Lung (tissue), 12 donors: Measurements from ENCODE around the gene TNK2. TPM values are rescaled to one million over a fixed set of nuclear protein-coding genes. Genes with fewer than 3 reads are reported as not detected.
"Not testable (repeated sequence)": the region's sequence is repeated elsewhere in the genome, so short reads cannot be mapped to it uniquely, and the experiment has no call there.

Experiments used
- ATAC-seq: fragments of 200-7000 bp; cut with Tn5 transposase; one replicate; pipeline ENCODE4 v1.9.1; 2020; ENCODE audit warnings: moderate number of reproducible peaks; ENCODE audit not compliant: insufficient read depth, low FRiP score
- DNase-seq, 3 donors: peaks; one replicate each; pipeline ENCODE4 v3.0.0-alpha.2; 2013 to 2017
- H3K27ac ChIP-seq, 2 donors: one replicate each; pipeline ENCODE4 v1.5.1; 2013; ENCODE audit warnings: mild to moderate bottlenecking in 2 of 2, moderate library complexity in 2 of 2, control low read depth in 1 of 2, inconsistent platforms in 1 of 2, low read depth in 1 of 2, low read length in 1 of 2
- H3K27me3 ChIP-seq, 3 donors: one replicate each; pipeline ENCODE4 v1.5.1; 2013; ENCODE audit warnings: low read length in 2 of 3; ENCODE audit not compliant: control insufficient read depth in 3 of 3, insufficient read depth in 3 of 3
- H3K36me3 ChIP-seq, 4 donors: one replicate each; pipeline ENCODE4 v1.5.1; 2013; ENCODE audit warnings: low read length in 4 of 4, mild to moderate bottlenecking in 1 of 4, moderate library complexity in 1 of 4; ENCODE audit not compliant: control insufficient read depth in 4 of 4, insufficient read depth in 4 of 4
- H3K4me1 ChIP-seq, 5 donors: one replicate each; pipeline ENCODE4 v1.5.1; 2013; ENCODE audit warnings: low read length in 5 of 5, mild to moderate bottlenecking in 2 of 5, moderate library complexity in 1 of 5; ENCODE audit not compliant: control insufficient read depth in 5 of 5, insufficient read depth in 5 of 5
- H3K4me3 ChIP-seq: one replicate; pipeline ENCODE4 v1.5.1; 2013; ENCODE audit warnings: mild to moderate bottlenecking, control low read depth, moderate library complexity
- H3K9ac ChIP-seq, 2 donors: one replicate each; pipeline ENCODE4 v1.5.1; 2013; ENCODE audit warnings: low read length in 2 of 2, control low read depth in 1 of 2; ENCODE audit not compliant: insufficient read depth in 1 of 2
- H3K9me3 ChIP-seq, 4 donors: one replicate each; pipeline ENCODE4 v1.5.1; 2013; ENCODE audit warnings: low read length in 3 of 4, mild to moderate bottlenecking in 1 of 4, moderate library complexity in 1 of 4; ENCODE audit not compliant: control insufficient read depth in 4 of 4, insufficient read depth in 3 of 4
- WGBS, 2 donors: extraction: QIAGEN DNeasy Blood & Tissue Kit; methylation state at CpG; one replicate each; pipeline ENCODE4 v1.1.7; 2013; 5-methylcytosine and 5-hydroxymethylcytosine counted together
- polyA plus RNA-seq, 2 donors: library from polyadenylated mRNA; stranded (reverse); fragments of 200-250 nt; gene quantifications; one replicate each; pipeline ENCODE4 v1.2.1, GENCODE V29; 2013
- total RNA-seq, 2 donors: library from RNA; depleted of rRNA in 1 of 2; stranded (reverse); fragments of >200 nt in 1 of 2; gene quantifications; one replicate each; pipeline ENCODE4 v1.2.1, GENCODE V29; 2014 to 2021
- TF ChIP-seq, protein P1 (sequence below): IDR thresholded peaks from 2 replicates; pipeline ENCODE4 v1.5.1; 2012; ENCODE audit warnings: mild to moderate bottlenecking; ENCODE audit errors: control extremely low read depth, extremely low read depth
- donor health status: control.
- donor health status: control.
- donor health status: Bipolar disorder and iron deficiency.
- donor health status: healthy.
- donor health status: DM: yes; HTN: yes; CAD: no.

TNK2 gene
- total and polyA plus RNA-seq, 4 donors: 15.0 to 63.5 (median 35.6) TPM

DNA sequence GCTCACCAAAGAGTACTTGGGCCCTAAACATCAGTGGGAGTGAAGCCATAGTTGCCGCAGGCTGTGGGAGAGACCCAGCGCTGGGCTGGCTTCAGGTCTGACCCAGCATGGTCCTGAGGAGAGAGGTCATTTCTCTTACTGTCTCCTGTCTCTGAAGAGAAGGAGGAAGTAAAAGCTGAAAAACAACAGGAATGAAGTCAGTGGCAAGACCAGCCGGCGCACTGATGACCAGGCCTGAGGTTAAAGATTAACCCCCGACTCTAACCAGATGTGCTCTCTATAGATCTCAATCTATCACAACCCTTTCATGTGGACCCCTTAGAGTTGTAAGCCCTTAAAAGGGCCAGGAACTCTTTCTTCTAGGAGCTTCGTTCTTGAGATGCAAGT is 24.7 kb upstream of the TNK2 start:
- not testable (repeated sequence) for H3K36me3 ChIP-seq, H3K4me1 ChIP-seq, H3K9ac ChIP-seq, H3K27me3 ChIP-seq, H3K27ac ChIP-seq, DNase-seq, H3K9me3 ChIP-seq, H3K4me3 ChIP-seq, ATAC-seq
- 90 to 93% methylated on average over 6 of the region's 6 CpGs for WGBS, 2 donors

DNA sequence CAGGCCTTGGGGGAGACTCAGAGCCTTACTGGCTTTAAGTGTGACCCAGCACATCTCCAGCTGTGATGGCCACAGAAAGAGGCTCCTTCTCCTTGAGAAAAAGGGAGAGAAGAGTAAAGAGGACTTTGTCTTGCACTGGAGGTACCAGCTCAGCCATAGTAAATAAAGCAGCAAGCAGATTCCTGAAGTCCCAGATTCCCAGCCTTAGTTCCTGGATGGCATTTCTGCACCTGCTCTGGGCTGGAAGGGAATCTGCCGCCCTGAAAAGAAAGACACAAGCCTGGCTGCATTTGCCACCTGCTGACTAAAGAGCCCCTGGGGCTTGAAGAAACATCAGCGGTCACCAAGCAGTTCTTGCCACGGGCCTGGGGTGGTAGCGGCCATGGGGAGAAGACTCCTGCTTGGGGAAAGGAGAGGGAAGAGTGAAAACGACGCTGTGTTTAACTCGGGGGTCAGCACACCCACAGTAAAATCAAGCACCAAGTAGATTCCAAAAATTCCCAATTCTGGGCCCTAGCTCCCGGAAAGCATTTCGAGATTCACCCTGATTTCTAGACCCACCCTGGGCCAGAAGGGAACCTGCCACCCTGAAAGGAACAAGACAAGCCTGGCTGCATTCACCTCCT is 24.2 kb upstream of the TNK2 start:
- no peak for ATAC-seq
- TF ChIP-seq, protein P1, sequence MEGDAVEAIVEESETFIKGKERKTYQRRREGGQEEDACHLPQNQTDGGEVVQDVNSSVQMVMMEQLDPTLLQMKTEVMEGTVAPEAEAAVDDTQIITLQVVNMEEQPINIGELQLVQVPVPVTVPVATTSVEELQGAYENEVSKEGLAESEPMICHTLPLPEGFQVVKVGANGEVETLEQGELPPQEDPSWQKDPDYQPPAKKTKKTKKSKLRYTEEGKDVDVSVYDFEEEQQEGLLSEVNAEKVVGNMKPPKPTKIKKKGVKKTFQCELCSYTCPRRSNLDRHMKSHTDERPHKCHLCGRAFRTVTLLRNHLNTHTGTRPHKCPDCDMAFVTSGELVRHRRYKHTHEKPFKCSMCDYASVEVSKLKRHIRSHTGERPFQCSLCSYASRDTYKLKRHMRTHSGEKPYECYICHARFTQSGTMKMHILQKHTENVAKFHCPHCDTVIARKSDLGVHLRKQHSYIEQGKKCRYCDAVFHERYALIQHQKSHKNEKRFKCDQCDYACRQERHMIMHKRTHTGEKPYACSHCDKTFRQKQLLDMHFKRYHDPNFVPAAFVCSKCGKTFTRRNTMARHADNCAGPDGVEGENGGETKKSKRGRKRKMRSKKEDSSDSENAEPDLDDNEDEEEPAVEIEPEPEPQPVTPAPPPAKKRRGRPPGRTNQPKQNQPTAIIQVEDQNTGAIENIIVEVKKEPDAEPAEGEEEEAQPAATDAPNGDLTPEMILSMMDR: no peak

DNA sequence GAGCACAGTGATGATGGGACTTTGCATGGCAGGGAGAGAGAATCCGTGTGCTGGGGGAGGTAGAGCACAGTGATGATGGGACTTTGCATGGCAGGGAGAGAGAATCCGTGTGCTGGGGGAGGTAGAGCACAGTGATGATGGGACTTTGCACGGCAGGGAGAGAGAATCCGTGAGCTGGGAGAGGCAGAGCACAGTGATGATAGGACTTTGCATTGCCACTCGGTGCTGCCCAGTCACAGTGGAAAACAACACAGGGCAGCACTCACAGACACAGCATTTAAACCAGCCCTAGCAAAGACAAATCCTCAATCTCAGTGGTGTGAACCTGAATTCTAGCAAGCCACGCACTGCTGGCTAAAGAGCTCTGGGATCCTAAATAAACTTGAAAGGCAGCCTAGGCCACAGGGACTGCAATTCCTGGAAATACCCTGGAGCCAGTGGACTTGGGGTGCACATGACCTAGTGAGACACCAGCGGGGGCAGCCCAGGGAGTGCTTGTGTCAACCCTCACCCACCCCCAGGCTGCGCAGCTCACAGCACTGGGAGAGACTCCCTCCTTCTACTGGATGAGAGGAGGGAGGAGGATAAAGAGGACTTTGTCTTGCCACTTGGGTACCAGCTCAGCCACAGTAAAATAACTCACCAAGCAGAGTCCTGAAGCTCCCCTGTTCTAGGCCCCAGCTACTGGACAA is 23.4 kb upstream of the TNK2 start:
- TF ChIP-seq, protein P1: no peak

More for the DNA sequence above, 24.2 kb upstream of the TNK2 start:
- Histone ChIP-seq H3K9me3 (no peaks in the 10 kb centered on the region), H3K9ac (no peak overlapping the region), H3K4me1 (no peaks in the 10 kb centered on the region), H3K36me3 (no peaks in the 10 kb centered on the region), H3K27me3 (no peaks in the 10 kb centered on the region), H3K4me3 (no peak overlapping the region), H3K27ac (no peak overlapping the region)
- WGBS, 2 donors: 94 to 96% methylated on average over 9 of the region's 9 CpGs
- no peak for DNase-seq

DNA sequence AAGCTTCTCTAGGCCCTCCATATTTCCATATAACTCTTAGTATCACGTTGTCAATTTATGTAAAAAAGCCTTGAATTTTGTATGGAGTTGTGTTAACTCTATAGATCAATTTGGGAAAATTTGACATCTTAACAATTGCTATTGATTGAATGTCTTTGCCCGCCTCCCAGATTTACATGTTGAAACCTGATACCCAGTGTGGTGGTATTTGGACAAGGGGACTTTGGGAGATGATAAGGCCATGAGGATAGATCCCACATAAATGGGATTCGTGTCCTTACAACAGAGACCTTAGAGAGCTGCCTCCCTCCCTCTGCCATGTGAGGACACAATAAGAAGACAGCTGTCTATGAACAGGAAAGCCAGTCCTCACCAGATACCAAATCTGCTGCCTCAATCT is 21.1 kb upstream of the TNK2 start:
- DNase-seq (no peak), ATAC-seq (no peak)
- TF ChIP-seq, protein P1: no peak
- Histone ChIP-seq H3K9me3 (no peaks in the 10 kb centered on the region), H3K27ac (no peak overlapping the region), H3K4me3 (no peak overlapping the region), H3K36me3 (no peaks in the 10 kb centered on the region), H3K27me3 (no peaks in the 10 kb centered on the region), H3K9ac (no peak overlapping the region), H3K4me1 (no peaks in the 10 kb centered on the region)
- WGBS, 2 donors: 81 to 84% methylated on average over 3 of the region's 3 CpGs

More for the DNA sequence above, 23.4 kb upstream of the TNK2 start:
- no peaks in the 10 kb centered on the region for H3K36me3 ChIP-seq
- no peaks in the 10 kb centered on the region for H3K9me3 ChIP-seq
- ATAC-seq (no peak), DNase-seq (no peak)
- H3K4me1 ChIP-seq: no peaks in the 10 kb centered on the region
- no peak overlapping the region for H3K9ac ChIP-seq
- no peak overlapping the region for H3K27ac ChIP-seq
- H3K27me3 ChIP-seq: no peaks in the 10 kb centered on the region
- H3K4me3 ChIP-seq: no peak overlapping the region
- WGBS, 2 donors: 91 to 92% methylated on average over 8 of the region's 8 CpGs
